ENCODE results near the gene PNPLA8.

PNPLA8 gene

GRCh38 chr7:108427766-108428165, 98.2 kb downstream of the PNPLA8 start:
- Mint-ChIP-seq H3K4me3 (no peak overlapping the region), H3K4me1 (ENCODE audit: low read depth) (peaks cover 5% of the 10 kb centered on the region), H3K9me3 (no peaks in the 10 kb centered on the region), H3K36me3 (ENCODE audit: low read depth) (no peaks in the 10 kb centered on the region), H3K27ac (no peak overlapping the region), H3K27me3 (ENCODE audit: low read depth) (peaks cover 5% of the 10 kb centered on the region)
- no peak for DNase-seq (ENCODE audit: low spot score)

- Mint-ChIP-seq H3K27me3 (ENCODE audit: low read depth) (peaks cover 9% of the 10 kb centered on the region), H3K4me3 (no peak overlapping the region), H3K4me1 (ENCODE audit: low read depth) (peaks cover 5% of the 10 kb centered on the region), H3K36me3 (ENCODE audit: low read depth) (no peaks in the 10 kb centered on the region), H3K9me3 (no peaks in the 10 kb centered on the region), H3K27ac (no peak overlapping the region)
- DNase-seq (ENCODE audit: low spot score) = no peak
These were observed 100.1 kb downstream of the PNPLA8 start for GRCh38 chr7:108425714-108426275.

- Mint-ChIP-seq H3K4me3 (no peak overlapping the region), H3K36me3 (ENCODE audit: low read depth) (no peaks in the 10 kb centered on the region), H3K9me3 (no peaks in the 10 kb centered on the region), H3K27me3 (ENCODE audit: low read depth) (peaks cover 12% of the 10 kb centered on the region), H3K27ac (no peak overlapping the region), H3K4me1 (ENCODE audit: low read depth) (peaks cover 7% of the 10 kb centered on the region)
- no peak for DNase-seq (ENCODE audit: low spot score)
These were observed 101.9 kb downstream of the PNPLA8 start for GRCh38 chr7:108424013-108424412.

- Mint-ChIP-seq H3K27ac (no peak overlapping the region), H3K27me3 (ENCODE audit: low read depth) (peaks cover 14% of the 10 kb centered on the region), H3K4me1 (ENCODE audit: low read depth) (peaks cover 7% of the 10 kb centered on the region), H3K9me3 (no peaks in the 10 kb centered on the region), H3K36me3 (ENCODE audit: low read depth) (no peaks in the 10 kb centered on the region), H3K4me3 (no peak overlapping the region)
- no peak for DNase-seq (ENCODE audit: low spot score)
These were observed 102.6 kb downstream of the PNPLA8 start for GRCh38 chr7:108423089-108423989.

GRCh38 chr7:108421720-108422331, 104.1 kb downstream of the PNPLA8 start:
- Mint-ChIP-seq H3K36me3 (ENCODE audit: low read depth) (no peaks in the 10 kb centered on the region), H3K27ac (no peak overlapping the region), H3K9me3 (no peaks in the 10 kb centered on the region), H3K4me1 (ENCODE audit: low read depth) (peaks cover 7% of the 10 kb centered on the region), H3K27me3 (ENCODE audit: low read depth) (peaks cover 17% of the 10 kb centered on the region), H3K4me3 (no peak overlapping the region)
- no peak for DNase-seq (ENCODE audit: low spot score)

Data from T-helper 2 cell treated with Interferon-gamma antibody and Interleukin-4, amounts not matched to agents 5 μg/mL and 100 μg/mL, for 36 hours (primary cell).